H1 (cell line): ENCODE results near the gene MRPL19. TPM values are rescaled to one million over a fixed set of nuclear protein-coding genes. Genes with fewer than 3 reads are reported as not detected.

ENCODE experiments used
- ZNF274 ChIP-seq: IDR thresholded peaks from 2 replicates; pipeline ENCODE4 v1.7.0; 2012; ENCODE audit warnings: low read length, borderline replicate concordance; ENCODE audit errors: extremely low read depth
- polyA plus RNA-seq, 7 experiments: library from polyadenylated mRNA; depleted of rRNA in 3 of 7; stranded (reverse) in 5 of 7; unstranded in 2 of 7; fragments of >200 nt in 5 of 7; fragments of 200-250 nt in 2 of 7; gene quantifications; 1 replicate in 5 of 7; 2 replicates in 1 of 7; 4 replicates in 1 of 7; pipeline versions ENCODE4 v1.2.1 to v1.2.3, GENCODE V29; 2011 to 2013; ENCODE audit warnings: missing spikeins in 2 of 7, mixed read lengths in 2 of 7
- total RNA-seq: library from RNA; stranded (reverse); fragmentation: NEBNext Ultra II Directional; extraction: Animal tissue kit (Norgen Biotek cat#: 25700); gene quantifications from 2 replicates; pipeline ENCODE4 v1.2.1, GENCODE V29; 2021

MRPL19 gene
- total and polyA plus RNA-seq, 2 of the 8 experiments (the other 6 are each of a cell fraction or from before 2014, with no cell fraction given), result 18.1 to 75.2 TPM

- no peak for TF ChIP-seq ZNF274
- TF ChIP-seq, all 59 proteins: peak for 0
Observed at GRCh38 chr2:75643980-75644379, 2.6 kb upstream of the MRPL19 start (continued).
